Natural killer cell treated with Interleukin-12 subunit alpha and Interleukin-12 subunit beta and Interleukin-15 and Interleukin-18, amount 100 ng/mL, for 72 hours (primary cell): ENCODE measurements around the gene C9orf85. TPM values are rescaled to one million over a fixed set of nuclear protein-coding genes. Genes with fewer than 3 reads are reported as not detected.

Experiments
- ATAC-seq, 2 donors: fragments of 150-1000 bp; cut with Tn5 transposase in 1 of 2; sonication (Bioruptor Pico), chemical (Tn5 transposase) in 1 of 2; 2 replicates each; pipeline ENCODE4 v1.10.0; 2021
- DNase-seq: peaks from one replicate; pipeline ENCODE4 v3.0.0; 2022; ENCODE audit warnings: low spot score
- H3K27ac Mint-ChIP-seq, 2 donors: 1 replicate in 1 of 2; 2 replicates in 1 of 2; pipeline ENCODE4 v1.8.0; 2022; ENCODE audit warnings: mixed read lengths in 2 of 2, mild to moderate bottlenecking in 1 of 2, moderate library complexity in 1 of 2
- H3K27me3 Mint-ChIP-seq, 2 donors: 1 replicate in 1 of 2; 2 replicates in 1 of 2; pipeline ENCODE4 v1.8.0; 2022; ENCODE audit warnings: mixed read lengths in 2 of 2
- H3K36me3 Mint-ChIP-seq: one replicate; pipeline ENCODE4 v1.8.0; 2022; ENCODE audit warnings: mixed read lengths
- H3K4me1 Mint-ChIP-seq, 2 donors: 1 replicate in 1 of 2; 2 replicates in 1 of 2; pipeline ENCODE4 v1.8.0; 2022; ENCODE audit warnings: low read depth in 2 of 2, mixed read lengths in 2 of 2, mild to moderate bottlenecking in 1 of 2
- H3K4me3 Mint-ChIP-seq: one replicate; pipeline ENCODE4 v1.8.0; 2022; ENCODE audit warnings: mixed read lengths
- H3K9me3 Mint-ChIP-seq: 2 replicates; pipeline ENCODE4 v1.8.0; 2022; ENCODE audit warnings: mixed read lengths
- total RNA-seq, 2 donors: library from RNA; stranded (reverse); gene quantifications; one replicate each; pipeline ENCODE4 v1.2.3, GENCODE V29; 2022

The C9orf85 gene, protein sequence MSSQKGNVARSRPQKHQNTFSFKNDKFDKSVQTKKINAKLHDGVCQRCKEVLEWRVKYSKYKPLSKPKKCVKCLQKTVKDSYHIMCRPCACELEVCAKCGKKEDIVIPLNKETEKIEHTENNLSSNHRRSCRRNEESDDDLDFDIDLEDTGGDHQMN
- total RNA-seq, result 10 to 100 TPM; 10.7 to 12.6 TPM

DNA sequence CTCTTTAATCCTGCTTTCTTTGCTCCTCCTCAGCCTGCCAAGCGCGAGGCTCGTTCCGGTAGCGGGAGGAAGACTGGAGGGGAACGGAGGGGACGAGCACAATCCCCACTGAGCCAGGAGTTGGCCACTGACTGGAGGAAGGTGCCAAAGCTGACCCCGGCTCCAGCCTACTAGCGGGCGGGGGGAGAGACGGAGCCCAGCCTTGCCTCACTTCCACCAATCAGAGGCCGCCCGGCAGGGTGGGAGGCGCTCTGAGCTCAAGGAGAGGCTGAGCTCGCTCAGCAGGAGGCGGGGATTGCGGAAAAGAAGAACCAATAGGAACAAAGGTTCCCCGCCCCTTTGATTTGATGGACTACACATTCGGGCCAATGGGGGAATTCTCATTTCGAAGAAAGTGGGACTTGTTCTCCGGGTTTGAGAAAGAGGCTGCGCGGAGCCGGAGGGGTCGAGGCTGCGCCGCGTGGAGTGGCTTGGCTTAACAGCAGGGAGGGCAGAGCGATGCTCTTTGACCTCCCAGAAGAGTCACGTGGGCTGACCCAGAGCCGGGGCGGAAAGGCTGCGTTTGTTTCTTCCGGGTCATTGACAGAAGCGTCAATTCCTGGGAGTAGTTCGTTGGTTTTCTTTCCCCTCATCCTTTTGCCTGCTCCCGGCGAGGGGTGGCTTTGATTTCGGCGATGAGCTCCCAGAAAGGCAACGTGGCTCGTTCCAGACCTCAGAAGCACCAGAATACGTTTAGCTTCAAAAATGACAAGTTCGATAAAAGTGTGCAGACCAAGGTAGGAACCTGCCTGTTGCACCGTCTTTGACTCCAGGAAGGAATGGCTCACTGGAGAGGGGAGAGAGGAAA is at the start of gene C9orf85, which contains the start of gene ABHD17B:
Gene C9orf85 (plus strand): TSS at position 579 of the 847 bp plus-strand sequence. CDS start 96 bp downstream, at position 675.
Gene ABHD17B (minus strand): TSS at position 133 of the 847 bp plus-strand sequence. CDS start 36,113 bp downstream, outside the sequence.
- DNase-seq (peak; percentile 99), ATAC-seq (peak; percentile 97)
- Mint-ChIP-seq H3K9me3 (no peaks in the 10 kb centered on the region), H3K36me3 (no peaks in the 10 kb centered on the region), H3K27ac (peak within 1 kb of the TSS; percentile 97 to 100), H3K27me3 (no peaks in the 10 kb centered on the region), H3K4me3 (peak within 1 kb of the TSS; percentile 97), H3K4me1 (peaks cover 32 to 40% of the 10 kb centered on the region in 2 donors)

DNA sequence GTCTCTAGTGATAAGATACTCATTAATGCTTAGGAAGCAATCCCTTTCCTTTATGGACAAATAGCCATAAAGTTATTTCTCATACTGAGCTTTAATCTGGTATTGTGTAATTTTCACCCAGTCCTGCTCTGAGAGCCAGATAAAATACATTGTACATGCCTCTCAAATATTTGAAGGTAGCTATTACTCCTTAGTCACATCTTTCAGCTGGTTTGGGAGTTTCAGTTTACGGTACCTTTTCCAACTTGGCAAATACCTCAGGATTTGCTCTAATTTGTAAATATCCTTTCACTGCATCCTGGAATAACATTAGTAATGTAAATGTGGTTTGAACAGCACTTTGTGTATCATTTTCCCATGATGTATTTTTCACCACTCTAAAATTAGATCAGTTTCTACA is 47.8 kb upstream of the C9orf85 start:
- Mint-ChIP-seq H3K36me3 (peaks cover 22% of the 10 kb centered on the region), H3K4me3 (no peak overlapping the region), H3K9me3 (peaks cover 7% of the 10 kb centered on the region), H3K27me3 (no peaks in the 10 kb centered on the region), H3K27ac (no peak overlapping the region), H3K4me1 (peaks cover 13 to 23% of the 10 kb centered on the region in 2 donors)
- no peak for DNase-seq
- no peak for ATAC-seq

DNA sequence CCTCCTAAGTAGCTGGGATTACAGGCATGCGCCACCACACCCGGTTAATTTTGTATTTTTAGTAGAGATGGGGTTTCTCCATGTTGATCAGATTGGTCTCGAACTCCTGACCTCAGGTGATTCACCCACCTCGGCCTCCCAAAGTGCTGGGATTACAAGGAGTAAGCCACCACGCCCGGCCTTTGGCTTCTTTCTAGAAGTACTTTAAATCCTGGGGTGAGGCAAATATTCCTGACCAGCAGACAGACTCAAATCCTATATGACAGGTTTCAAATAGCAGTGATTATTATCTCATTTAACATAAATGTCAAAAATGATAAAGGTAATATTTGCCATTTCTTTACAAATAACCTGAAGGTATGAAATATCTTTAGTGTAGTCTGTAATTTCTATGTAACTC is 36.1 kb upstream of the C9orf85 start:
- Mint-ChIP-seq H3K4me1 (peaks cover 16 to 25% of the 10 kb centered on the region in 2 donors), H3K27me3 (no peaks in the 10 kb centered on the region), H3K9me3 (peaks cover 19% of the 10 kb centered on the region), H3K36me3 (peaks cover 21% of the 10 kb centered on the region), H3K4me3 (no peak overlapping the region), H3K27ac (no peak overlapping the region)
- ATAC-seq (no peak), DNase-seq (no peak)

DNA sequence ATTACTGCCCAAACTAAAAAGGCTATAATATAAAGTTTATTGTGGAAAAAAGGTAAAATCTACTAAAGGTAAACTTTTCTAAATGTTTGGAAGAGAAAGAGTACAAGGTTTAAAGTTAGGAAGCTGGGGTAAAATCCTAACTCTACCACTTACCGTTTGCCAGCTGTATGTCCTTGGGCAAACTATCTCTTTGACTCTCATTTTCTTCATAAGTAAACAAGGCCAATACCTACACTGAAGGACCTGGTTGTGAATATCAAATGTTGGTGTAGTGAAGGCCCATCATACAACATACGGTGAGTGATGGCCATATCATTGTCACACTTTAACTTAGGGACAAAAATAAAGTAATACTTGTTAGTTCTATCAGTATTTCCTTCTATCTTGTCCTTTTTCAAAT is 35.3 kb upstream of the C9orf85 start:
- Mint-ChIP-seq H3K9me3 (peaks cover 23% of the 10 kb centered on the region), H3K27me3 (no peaks in the 10 kb centered on the region)
- no peak for ATAC-seq

DNA sequence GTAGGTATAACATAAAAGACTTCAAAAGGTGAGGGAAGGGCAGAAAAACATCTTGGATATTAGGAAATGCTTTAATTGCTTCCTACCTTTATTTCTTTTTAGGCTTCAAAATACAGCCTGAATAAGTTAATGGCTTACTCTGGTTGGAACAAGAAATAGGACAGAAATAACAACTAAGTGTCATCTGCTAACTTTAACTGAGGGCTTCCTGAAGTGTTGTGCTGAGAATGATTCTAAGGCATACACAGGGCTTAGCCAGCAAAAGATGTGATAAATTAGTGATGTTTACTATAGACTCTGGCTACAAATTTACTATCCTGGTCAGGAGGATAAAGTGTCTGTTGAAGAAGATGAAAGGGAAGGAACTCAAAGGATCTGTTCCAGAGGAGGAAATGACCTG is 34.6 kb upstream of the C9orf85 start:
- DNase-seq, result no peak
- no peaks in the 10 kb centered on the region for H3K27me3 Mint-ChIP-seq
- no peak overlapping the region for H3K4me3 Mint-ChIP-seq
- no peak for ATAC-seq
- H3K9me3 Mint-ChIP-seq, result peaks cover 23% of the 10 kb centered on the region
- H3K4me1 Mint-ChIP-seq, result peaks cover 26 to 33% of the 10 kb centered on the region in 2 donors
- H3K27ac Mint-ChIP-seq, result no peak overlapping the region
- peaks cover 34% of the 10 kb centered on the region for H3K36me3 Mint-ChIP-seq

More for the DNA sequence above, 35.3 kb upstream of the C9orf85 start:
- H3K27ac Mint-ChIP-seq, result no peak overlapping the region
- H3K36me3 Mint-ChIP-seq, result peaks cover 26% of the 10 kb centered on the region
- peaks cover 20 to 28% of the 10 kb centered on the region in 2 donors for H3K4me1 Mint-ChIP-seq
- DNase-seq, result no peak
- H3K4me3 Mint-ChIP-seq, result no peak overlapping the region

DNA sequence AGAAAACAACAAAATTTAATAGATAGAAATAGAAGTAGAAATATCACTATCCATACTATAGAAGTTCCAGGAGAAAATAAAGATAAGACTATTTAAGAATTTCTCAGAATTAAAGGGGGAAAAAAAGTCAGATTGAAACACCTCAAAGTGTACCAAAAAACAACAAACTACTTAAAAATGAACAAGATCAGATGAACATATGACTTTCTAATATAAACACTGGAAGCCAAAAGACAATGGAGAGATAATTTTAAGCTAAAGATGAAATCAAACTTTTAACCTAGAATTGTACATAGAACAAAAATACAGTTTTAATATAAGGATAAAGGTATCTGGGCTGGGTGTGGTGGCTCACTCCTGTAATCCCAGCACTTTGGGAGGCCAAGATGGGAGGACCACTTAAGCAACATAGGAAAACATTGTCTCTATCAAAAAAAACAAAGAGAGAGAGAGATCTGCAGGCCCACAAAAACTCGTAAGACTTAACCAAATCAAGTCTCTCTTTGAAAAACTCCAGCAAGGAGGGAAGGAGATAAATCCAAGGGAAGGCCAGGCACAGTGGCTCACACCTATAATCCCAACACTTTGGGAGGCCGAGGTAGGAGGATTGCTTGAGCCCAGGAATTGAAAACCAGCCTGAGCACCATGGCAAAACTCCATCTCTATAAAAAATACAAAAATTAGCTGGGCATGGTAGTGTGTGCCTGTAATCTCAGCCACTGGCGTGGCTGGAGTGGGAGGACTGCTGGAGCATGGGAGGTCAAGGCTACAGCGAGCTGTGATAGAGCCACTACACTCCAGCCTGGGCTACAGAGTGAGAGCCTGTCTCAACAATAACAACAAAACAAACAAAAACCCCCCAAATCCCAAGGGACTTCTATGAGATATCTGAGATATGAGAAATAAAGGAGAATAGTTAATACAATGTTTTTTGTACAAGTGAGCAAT is 32.8 kb upstream of the C9orf85 start:
- Mint-ChIP-seq H3K27ac (peak overlapping the region in 1 of 2 donors; percentile 9), H3K4me3 (no peak overlapping the region), H3K27me3 (no peaks in the 10 kb centered on the region), H3K36me3 (peaks cover 46% of the 10 kb centered on the region), H3K4me1 (peaks cover 31 to 38% of the 10 kb centered on the region in 2 donors), H3K9me3 (peaks cover 23% of the 10 kb centered on the region)
- no peak for ATAC-seq
- no peak for DNase-seq

DNA sequence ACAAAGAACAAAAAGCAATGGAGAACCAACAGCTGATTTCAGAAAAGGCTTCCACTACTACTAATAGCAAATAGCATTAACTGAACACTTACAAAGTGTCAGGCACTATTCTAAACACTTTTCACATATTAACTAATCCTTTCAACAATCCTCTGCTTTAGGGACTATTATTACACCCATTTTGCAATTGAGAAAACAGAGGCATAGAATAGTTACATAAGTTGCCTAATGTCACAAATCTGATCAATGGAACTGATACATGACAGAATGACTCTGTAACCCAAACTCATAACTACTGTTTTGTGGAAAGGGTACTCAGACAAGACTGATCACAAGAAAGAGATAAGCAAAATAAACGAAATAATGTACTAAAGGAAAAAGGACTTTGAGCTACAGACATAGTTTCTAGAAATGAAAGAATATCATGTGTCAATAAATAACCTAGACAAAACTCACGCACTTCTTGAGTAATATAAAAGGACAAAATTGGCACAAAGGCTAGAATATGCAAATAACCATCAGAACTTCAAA is 31.7 kb upstream of the C9orf85 start:
- H3K4me1 Mint-ChIP-seq, result peaks cover 39 to 44% of the 10 kb centered on the region in 2 donors
- ATAC-seq, result no peak
- no peak overlapping the region for H3K4me3 Mint-ChIP-seq
- H3K36me3 Mint-ChIP-seq, result peaks cover 57% of the 10 kb centered on the region
- DNase-seq, result no peak
- no peaks in the 10 kb centered on the region for H3K27me3 Mint-ChIP-seq
- peak overlapping the region in 1 of 2 donors; percentile 9 for H3K27ac Mint-ChIP-seq
- peaks cover 23% of the 10 kb centered on the region for H3K9me3 Mint-ChIP-seq

DNA sequence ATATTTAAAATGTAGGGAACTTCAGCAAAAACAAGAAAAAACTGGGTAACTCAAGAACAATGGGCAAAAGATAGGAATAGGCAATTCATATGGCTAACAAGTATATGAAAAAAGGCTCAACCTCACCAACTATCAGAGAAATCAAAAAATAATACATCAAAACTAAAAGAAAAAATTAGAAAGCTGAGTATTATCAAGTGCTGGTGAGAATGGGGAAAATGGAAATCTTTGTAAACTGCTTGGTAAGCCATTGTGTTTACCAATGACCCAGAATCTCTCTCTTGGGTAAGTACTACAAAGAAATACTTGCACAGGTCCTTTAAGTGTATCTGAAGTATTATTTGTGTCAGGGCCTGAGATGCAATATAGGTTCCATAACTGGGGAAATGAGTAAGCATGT is 27.4 kb upstream of the C9orf85 start:
- Mint-ChIP-seq H3K4me3 (no peak overlapping the region), H3K4me1 (peaks cover 47 to 59% of the 10 kb centered on the region in 2 donors), H3K36me3 (peaks cover 47% of the 10 kb centered on the region), H3K27me3 (no peaks in the 10 kb centered on the region), H3K9me3 (peaks cover 12% of the 10 kb centered on the region), H3K27ac (peak overlapping the region; percentile 31 to 72)
- ATAC-seq (no peak), DNase-seq (no peak)

DNA sequence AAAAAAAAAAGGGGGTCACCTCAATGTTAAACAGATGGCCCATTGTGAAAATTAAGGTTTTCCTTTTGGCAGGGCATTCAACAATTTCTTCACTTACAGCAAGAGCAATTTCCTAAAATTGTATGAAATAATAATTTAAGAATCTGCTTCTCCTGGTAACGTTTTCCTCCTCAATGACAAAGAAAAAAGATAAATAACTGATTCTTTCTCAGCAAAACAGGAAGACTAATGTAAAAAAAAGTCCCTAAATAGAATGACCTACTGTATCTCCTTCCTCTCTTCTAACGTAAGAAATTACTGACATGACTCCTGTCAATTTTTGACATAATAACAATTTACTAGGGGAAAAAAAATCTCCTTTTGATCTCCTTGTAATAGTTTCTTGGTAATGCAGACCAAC is 26.0 kb upstream of the C9orf85 start:
- Mint-ChIP-seq H3K36me3 (peaks cover 36% of the 10 kb centered on the region), H3K27ac (peak overlapping the region; percentile 23 to 72)
- ATAC-seq, result no peak

DNA sequence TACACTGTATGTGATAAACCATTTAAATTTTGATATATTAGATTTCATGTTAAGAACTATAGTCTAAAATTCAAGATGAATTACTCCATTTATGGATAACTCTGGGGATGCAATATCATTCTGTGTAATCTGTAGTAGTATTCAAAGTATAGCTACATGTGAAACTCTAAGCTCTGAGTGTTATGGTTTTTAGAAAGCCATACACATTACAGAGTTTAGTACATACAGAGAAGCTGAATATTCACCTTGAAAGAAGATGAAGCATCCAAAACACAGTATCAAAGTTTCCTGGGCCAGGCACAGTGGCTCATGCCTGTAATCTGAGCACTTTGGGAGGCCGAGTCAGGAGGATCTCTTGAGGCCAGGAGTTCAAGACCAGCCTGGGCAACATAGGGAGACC is 25.4 kb upstream of the C9orf85 start:
- peak in 1 of 2 donors; percentile 66 for ATAC-seq
- Mint-ChIP-seq H3K27me3 (no peaks in the 10 kb centered on the region), H3K36me3 (peaks cover 32% of the 10 kb centered on the region), H3K27ac (peak overlapping the region; percentile 23 to 72), H3K4me3 (no peak overlapping the region), H3K9me3 (peaks cover under 1% of the 10 kb centered on the region), H3K4me1 (peaks cover 40 to 49% of the 10 kb centered on the region in 2 donors)
- no peak for DNase-seq

More for the DNA sequence above, 26.0 kb upstream of the C9orf85 start:
- Mint-ChIP-seq H3K27me3 (no peaks in the 10 kb centered on the region), H3K4me1 (peaks cover 44 to 51% of the 10 kb centered on the region in 2 donors), H3K4me3 (peak overlapping the region; percentile 41), H3K9me3 (peaks cover 4% of the 10 kb centered on the region)
- DNase-seq, result no peak

DNA sequence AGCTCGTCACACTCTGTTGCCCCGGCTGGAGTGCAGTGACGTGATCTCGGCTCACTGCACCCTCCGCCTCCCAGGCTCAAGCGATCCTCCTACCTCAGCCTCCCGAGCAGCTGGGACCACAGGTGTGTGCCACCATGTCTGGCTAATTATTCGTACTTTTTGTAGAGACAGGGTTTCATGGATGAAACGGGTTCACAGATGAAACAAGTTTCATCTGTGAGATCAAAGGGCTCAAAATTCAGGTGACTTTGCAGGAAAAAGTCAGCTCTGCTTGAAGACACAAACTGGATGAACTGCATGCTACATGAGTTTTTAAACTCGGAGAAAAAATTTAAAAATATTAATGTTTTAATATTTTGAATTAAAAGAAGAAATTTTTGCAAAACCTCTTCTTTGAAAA is 24.9 kb upstream of the C9orf85 start:
- H3K27me3 Mint-ChIP-seq, result no peaks in the 10 kb centered on the region
- ATAC-seq (no peak), DNase-seq (no peak)
- no peaks in the 10 kb centered on the region for H3K9me3 Mint-ChIP-seq
- peak overlapping the region; percentile 23 to 72 for H3K27ac Mint-ChIP-seq
- peaks cover 41 to 49% of the 10 kb centered on the region in 2 donors for H3K4me1 Mint-ChIP-seq
- peaks cover 26% of the 10 kb centered on the region for H3K36me3 Mint-ChIP-seq
- no peak overlapping the region for H3K4me3 Mint-ChIP-seq

DNA sequence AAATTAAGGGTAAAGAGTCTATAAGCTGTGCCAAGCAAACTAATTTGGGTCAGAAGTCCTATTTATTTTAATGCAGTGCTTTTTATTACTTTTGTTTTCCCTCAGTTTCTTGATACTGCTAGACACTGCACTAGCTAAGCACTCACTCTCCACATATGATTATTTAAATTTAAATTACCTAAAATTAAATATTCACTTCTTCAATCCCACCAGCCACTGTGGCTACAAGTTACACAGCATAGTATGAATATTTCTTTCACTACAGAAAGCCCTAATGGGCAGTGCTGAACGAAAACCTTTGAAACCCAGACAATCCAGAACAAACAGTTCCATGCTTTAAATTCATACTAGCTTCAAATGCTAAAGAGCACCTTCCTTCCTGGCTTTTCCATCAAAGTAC is 24.1 kb upstream of the C9orf85 start:
- Mint-ChIP-seq H3K4me1 (peaks cover 41 to 50% of the 10 kb centered on the region in 2 donors), H3K27ac (peak overlapping the region; percentile 23 to 72), H3K36me3 (peaks cover 18% of the 10 kb centered on the region), H3K9me3 (no peaks in the 10 kb centered on the region), H3K4me3 (peak overlapping the region; percentile 26), H3K27me3 (no peaks in the 10 kb centered on the region)
- no peak for ATAC-seq
- DNase-seq, result no peak

DNA sequence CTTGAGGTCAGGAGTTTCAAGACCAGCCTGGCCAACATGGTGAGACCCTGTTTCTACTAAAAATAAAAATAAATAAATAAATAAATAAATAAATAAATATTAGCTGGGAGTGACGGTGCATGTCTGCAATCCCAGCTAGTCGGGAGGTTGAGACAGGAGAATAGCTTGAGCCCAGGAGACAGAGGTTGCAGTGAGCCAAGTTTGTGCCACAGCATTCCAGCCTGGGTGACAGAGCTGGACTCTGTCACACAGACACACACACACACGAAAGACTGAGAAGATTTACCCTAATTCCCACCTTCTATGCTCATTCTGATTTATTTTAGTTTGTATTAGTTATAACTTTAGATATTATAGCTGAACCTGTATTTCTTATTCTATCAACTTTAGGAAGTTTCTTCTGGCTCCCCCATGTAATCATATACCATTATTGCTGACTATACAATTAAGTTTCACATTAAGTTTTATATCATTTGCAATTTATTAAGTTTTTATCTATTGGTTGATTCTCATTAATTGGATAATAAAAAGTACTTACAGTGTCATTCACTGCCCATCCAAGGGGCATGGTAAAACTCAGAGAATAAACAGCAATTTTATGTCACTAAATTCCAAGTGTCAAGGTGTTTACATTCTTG is 21.3 kb upstream of the C9orf85 start:
- no peak for ATAC-seq
- H3K4me1 Mint-ChIP-seq, result peaks cover 39 to 53% of the 10 kb centered on the region in 2 donors

More for the DNA sequence above, 21.3 kb upstream of the C9orf85 start:
- peaks cover 4% of the 10 kb centered on the region for H3K36me3 Mint-ChIP-seq
- H3K9me3 Mint-ChIP-seq, result no peaks in the 10 kb centered on the region
- H3K4me3 Mint-ChIP-seq, result no peak overlapping the region
- DNase-seq, result no peak
- no peak overlapping the region for H3K27ac Mint-ChIP-seq
- H3K27me3 Mint-ChIP-seq, result no peaks in the 10 kb centered on the region
